Measurements from ENCODE around the gene STMP1. TPM values are rescaled to one million over a fixed set of nuclear protein-coding genes. Genes with fewer than 3 reads are reported as not detected.
"Not testable (repeated sequence)": the region's sequence is repeated elsewhere in the genome, so short reads cannot be mapped to it uniquely, and the experiment has no call there.

STMP1 gene
- total RNA-seq, 1 donor from 2014 or later: 34.7 TPM

GRCh38 chr7:135687466-135687865, 25.2 kb downstream of the STMP1 start:
- H3K4me1 Mint-ChIP-seq (ENCODE audit: low read depth): peaks cover 33% of the 10 kb centered on the region
- H3K27me3 Mint-ChIP-seq (ENCODE audit: low read depth): no peaks in the 10 kb centered on the region
- H3K9me3 Mint-ChIP-seq (ENCODE audit: low read depth): no peaks in the 10 kb centered on the region
- H3K27ac Mint-ChIP-seq (ENCODE audit: unreplicated experiment): no peak overlapping the region
- no peak overlapping the region for H3K4me3 Mint-ChIP-seq (ENCODE audit: unreplicated experiment)
- no peak for TF ChIP-seq CTCF (IDR thresholded peaks at IDR 0.05)
- peaks cover 7% of the 10 kb centered on the region for H3K36me3 Mint-ChIP-seq (ENCODE audit: low read depth)
- no peak for DNase-seq (ENCODE audit: low spot score)

- Mint-ChIP-seq H3K27ac (ENCODE audit: unreplicated experiment) (no peak overlapping the region), H3K4me3 (ENCODE audit: unreplicated experiment) (no peak overlapping the region)
- no peak for DNase-seq (ENCODE audit: low spot score)
These were observed 28.3 kb downstream of the STMP1 start for GRCh38 chr7:135690566-135690965.

GRCh38 chr7:135692055-135692454, 29.7 kb downstream of the STMP1 start:
- Mint-ChIP-seq H3K4me1 (ENCODE audit: low read depth) (peaks cover 8% of the 10 kb centered on the region), H3K4me3 (ENCODE audit: unreplicated experiment) (no peak overlapping the region), H3K36me3 (ENCODE audit: low read depth) (peaks cover 11% of the 10 kb centered on the region), H3K27ac (ENCODE audit: unreplicated experiment) (no peak overlapping the region), H3K9me3 (ENCODE audit: low read depth) (no peaks in the 10 kb centered on the region), H3K27me3 (ENCODE audit: low read depth) (no peaks in the 10 kb centered on the region)
- no peak for TF ChIP-seq CTCF (IDR thresholded peaks at IDR 0.05)
- DNase-seq (ENCODE audit: low spot score): no peak

More at GRCh38 chr7:135690566-135690965, 28.3 kb downstream of the STMP1 start:
- Mint-ChIP-seq H3K36me3 (ENCODE audit: low read depth) (peaks cover 9% of the 10 kb centered on the region), H3K27me3 (ENCODE audit: low read depth) (no peaks in the 10 kb centered on the region), H3K9me3 (ENCODE audit: low read depth) (no peaks in the 10 kb centered on the region), H3K4me1 (ENCODE audit: low read depth) (peaks cover 9% of the 10 kb centered on the region)
- TF ChIP-seq CTCF (IDR thresholded peaks at IDR 0.05): no peak

- not testable (repeated sequence) for H3K4me3 Mint-ChIP-seq (ENCODE audit: unreplicated experiment); H3K27ac Mint-ChIP-seq (ENCODE audit: unreplicated experiment); H3K27me3 Mint-ChIP-seq (ENCODE audit: low read depth); H3K9me3 Mint-ChIP-seq (ENCODE audit: low read depth); DNase-seq (ENCODE audit: low spot score); H3K4me1 Mint-ChIP-seq (ENCODE audit: low read depth)
- peaks cover 11% of the 10 kb centered on the region for H3K36me3 Mint-ChIP-seq (ENCODE audit: low read depth)
These were observed 30.3 kb downstream of the STMP1 start for GRCh38 chr7:135692606-135693005.

- Mint-ChIP-seq H3K27me3 (ENCODE audit: low read depth) (no peaks in the 10 kb centered on the region), H3K36me3 (ENCODE audit: low read depth) (peaks cover 11% of the 10 kb centered on the region), H3K4me3 (ENCODE audit: unreplicated experiment) (no peak overlapping the region), H3K27ac (ENCODE audit: unreplicated experiment) (no peak overlapping the region), H3K9me3 (ENCODE audit: low read depth) (no peaks in the 10 kb centered on the region), H3K4me1 (ENCODE audit: low read depth) (peaks cover 8% of the 10 kb centered on the region)
- DNase-seq (ENCODE audit: low spot score): no peak
- no peak for TF ChIP-seq CTCF (IDR thresholded peaks at IDR 0.05)
These were observed 31.2 kb downstream of the STMP1 start for GRCh38 chr7:135693558-135693957.

GRCh38 chr7:135697276-135698049, 35.1 kb downstream of the STMP1 start:
- no peak for TF ChIP-seq CTCF (IDR thresholded peaks at IDR 0.05)
- H3K27me3 Mint-ChIP-seq (ENCODE audit: low read depth): no peaks in the 10 kb centered on the region
- H3K36me3 Mint-ChIP-seq (ENCODE audit: low read depth): peaks cover 9% of the 10 kb centered on the region
- no peak overlapping the region for H3K27ac Mint-ChIP-seq (ENCODE audit: unreplicated experiment)
- no peaks in the 10 kb centered on the region for H3K9me3 Mint-ChIP-seq (ENCODE audit: low read depth)
- H3K4me3 Mint-ChIP-seq (ENCODE audit: unreplicated experiment): no peak overlapping the region
- no peak for DNase-seq (ENCODE audit: low spot score)
- H3K4me1 Mint-ChIP-seq (ENCODE audit: low read depth): no peaks in the 10 kb centered on the region
